SU-DHL-6 (cell line): ENCODE measurements around the gene CYP1B1.

Experiments
- H2AFZ ChIP-seq: fragments of 200-600 bp; sonication (generic); 2 replicates; pipeline ENCODE4 v1.6.1; 2014; ENCODE audit warnings: low read depth, mild to moderate bottlenecking, moderate library complexity, mixed read lengths, antibody characterized with exemption, low read length; ENCODE audit not compliant: severe bottlenecking
- H3F3A ChIP-seq: fragments of 200-600 bp; shearing (Covaris generic); 2 replicates; pipeline ENCODE4 v1.6.0; 2016; ENCODE audit warnings: antibody characterized with exemption, mild to moderate bottlenecking; ENCODE audit not compliant: insufficient read depth
- H3K27ac ChIP-seq: fragments of 200-600 bp; sonication (generic); 2 replicates; pipeline ENCODE4 v1.5.1; 2016; ENCODE audit warnings: low read depth, mild to moderate bottlenecking, low read length, moderate library complexity, mixed read lengths
- H3K27me3 ChIP-seq: fragments of 200-600 bp; sonication (generic), shearing (Covaris generic); 2 replicates; pipeline ENCODE4 v1.6.0; 2014; ENCODE audit warnings: mild to moderate bottlenecking, low read length
- H3K36me3 ChIP-seq: fragments of 200-600 bp; sonication (generic); 2 replicates; pipeline ENCODE4 v1.6.1; 2014; ENCODE audit warnings: mild to moderate bottlenecking, low read length, mixed read lengths
- H3K4me2 ChIP-seq: fragments of 300-600, 200-600 bp; shearing (Covaris generic), sonication (generic); 2 replicates; pipeline ENCODE4 v1.6.0; 2014; ENCODE audit warnings: low read length, low read depth, mild to moderate bottlenecking; ENCODE audit not compliant: poor library complexity, severe bottlenecking
- H3K4me3 ChIP-seq: fragments of 200-600 bp; sonication (generic); 2 replicates; pipeline ENCODE4 v1.5.1; 2014; ENCODE audit warnings: antibody characterized with exemption, low read length, mild to moderate bottlenecking, mixed read lengths; ENCODE audit not compliant: insufficient read depth, poor library complexity, severe bottlenecking
- H3K79me2 ChIP-seq: fragments of 200-600 bp; sonication (generic); 2 replicates; pipeline ENCODE4 v1.6.1; 2014; ENCODE audit warnings: mild to moderate bottlenecking, low read length, moderate library complexity; ENCODE audit not compliant: insufficient read depth
- H3K9ac ChIP-seq: fragments of 200-600 bp; sonication (generic); 2 replicates; pipeline ENCODE4 v1.7.0; 2014; ENCODE audit warnings: mild to moderate bottlenecking, low read length
- H3K9me2 ChIP-seq: fragments of 200-600 bp; sonication (generic); replicated peaks from 2 replicates; pipeline ENCODE4 v1.6.1; 2014; ENCODE audit warnings: low read length; ENCODE audit not compliant: insufficient read depth
- H3K9me3 ChIP-seq: fragments of 200-600 bp; sonication (generic); 2 replicates; pipeline ENCODE4 v1.6.1; 2014; ENCODE audit warnings: low read length, mixed read lengths; ENCODE audit not compliant: insufficient read depth
- H4K20me1 ChIP-seq: fragments of 200-600 bp; sonication (generic); 2 replicates; pipeline ENCODE4 v1.6.1; 2014; ENCODE audit warnings: low read depth, mild to moderate bottlenecking, antibody characterized with exemption, low read length, moderate library complexity, mixed read lengths
- EZH2phosphoT487 ChIP-seq: fragments of 200-600 bp; sonication (generic), shearing (Covaris generic); conservative IDR thresholded peaks from 2 replicates; pipeline ENCODE4 v1.6.1; 2018; ENCODE audit warnings: mild to moderate bottlenecking, antibody characterized with exemption, low read length, moderate library complexity, mixed read lengths
- TF ChIP-seq, protein P1 (sequence below): fragments of 200-600 bp; sonication (generic); IDR thresholded peaks from one replicate; pipeline ENCODE4 v1.5.1; 2017; ENCODE audit warnings: antibody characterized with exemption, mild to moderate bottlenecking, low read length, moderate library complexity; ENCODE audit not compliant: insufficient read depth, poor library complexity, severe bottlenecking

The CYP1B1 gene

DNA sequence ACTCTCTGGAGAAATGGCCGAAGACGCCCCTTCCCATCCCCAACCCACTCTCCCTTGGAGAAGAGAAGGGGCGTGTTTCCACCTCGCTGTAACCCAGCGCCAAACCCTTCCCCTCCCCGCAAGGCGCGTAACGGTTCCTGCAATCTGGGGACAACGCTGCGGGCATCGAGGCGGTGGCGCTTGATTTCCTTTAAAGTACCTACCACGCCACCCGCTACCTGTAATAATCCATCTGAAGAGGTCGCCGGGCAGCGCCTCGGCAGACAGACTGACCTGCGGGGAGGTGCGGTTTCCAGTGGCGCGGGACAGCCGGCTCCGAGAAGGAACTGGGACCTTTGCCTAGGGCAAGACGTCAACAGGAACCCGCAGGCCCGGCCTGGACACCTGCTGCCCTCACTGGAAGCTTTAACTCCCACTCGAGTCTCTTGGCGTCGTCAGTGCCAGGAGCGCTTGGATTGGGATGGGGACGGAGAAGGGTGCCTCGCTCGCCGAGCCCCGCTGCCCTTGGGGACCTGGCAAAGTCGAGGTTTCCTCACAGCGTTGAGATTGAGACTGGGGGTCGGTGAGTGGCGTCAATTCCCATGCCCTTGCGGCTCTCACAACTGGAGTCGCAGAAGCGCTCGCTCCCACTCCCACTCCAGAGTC lies at the start of gene CYP1B1:
TSS of gene CYP1B1 (minus strand) at position 645 of the 645 bp plus-strand sequence. CDS start 763 bp downstream, outside the sequence.
- H3K9me2 ChIP-seq = no peaks in the 10 kb centered on the region
- no peak within 1 kb of the TSS for H3K27ac ChIP-seq
- no peaks in the 10 kb centered on the region for H3K36me3 ChIP-seq
- H3K4me3 ChIP-seq = no peak within 1 kb of the TSS
- no peak within 1 kb of the TSS for H3K9ac ChIP-seq
- H3K4me2 ChIP-seq = peak within 1 kb of the TSS; percentile 27
- no peaks in the 10 kb centered on the region for H3F3A ChIP-seq
- H3K27me3 ChIP-seq = no peaks in the 10 kb centered on the region
- H3K9me3 ChIP-seq = no peaks in the 10 kb centered on the region
- no peak for TF ChIP-seq EZH2phosphoT487
- TF ChIP-seq, protein P1, sequence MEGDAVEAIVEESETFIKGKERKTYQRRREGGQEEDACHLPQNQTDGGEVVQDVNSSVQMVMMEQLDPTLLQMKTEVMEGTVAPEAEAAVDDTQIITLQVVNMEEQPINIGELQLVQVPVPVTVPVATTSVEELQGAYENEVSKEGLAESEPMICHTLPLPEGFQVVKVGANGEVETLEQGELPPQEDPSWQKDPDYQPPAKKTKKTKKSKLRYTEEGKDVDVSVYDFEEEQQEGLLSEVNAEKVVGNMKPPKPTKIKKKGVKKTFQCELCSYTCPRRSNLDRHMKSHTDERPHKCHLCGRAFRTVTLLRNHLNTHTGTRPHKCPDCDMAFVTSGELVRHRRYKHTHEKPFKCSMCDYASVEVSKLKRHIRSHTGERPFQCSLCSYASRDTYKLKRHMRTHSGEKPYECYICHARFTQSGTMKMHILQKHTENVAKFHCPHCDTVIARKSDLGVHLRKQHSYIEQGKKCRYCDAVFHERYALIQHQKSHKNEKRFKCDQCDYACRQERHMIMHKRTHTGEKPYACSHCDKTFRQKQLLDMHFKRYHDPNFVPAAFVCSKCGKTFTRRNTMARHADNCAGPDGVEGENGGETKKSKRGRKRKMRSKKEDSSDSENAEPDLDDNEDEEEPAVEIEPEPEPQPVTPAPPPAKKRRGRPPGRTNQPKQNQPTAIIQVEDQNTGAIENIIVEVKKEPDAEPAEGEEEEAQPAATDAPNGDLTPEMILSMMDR = no peak
- H2AFZ ChIP-seq = no peak within 1 kb of the TSS
- no peaks in the 10 kb centered on the region for H3K79me2 ChIP-seq
- H4K20me1 ChIP-seq = no peaks in the 10 kb centered on the region

DNA sequence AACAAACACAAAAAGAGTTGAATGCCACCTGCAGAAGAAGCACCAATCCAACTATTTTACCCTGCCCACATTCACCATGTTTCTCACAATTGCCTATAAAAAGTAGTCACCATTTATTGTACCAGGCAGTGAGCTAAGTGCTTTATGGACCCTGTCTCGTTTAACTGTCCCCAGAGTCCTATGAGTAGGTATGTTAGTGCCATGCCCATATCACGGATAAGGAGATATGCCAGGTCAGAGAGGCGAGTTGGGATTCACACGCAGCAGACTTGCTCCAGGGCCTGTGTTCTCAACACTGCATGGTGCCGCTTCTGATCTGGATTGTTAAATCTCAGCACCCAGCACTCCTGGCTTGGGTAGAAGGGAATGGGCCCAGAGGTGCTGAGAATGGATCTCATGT lies 49.1 kb upstream of the CYP1B1 start:
- H3K4me2 ChIP-seq = no peak overlapping the region
- H3K9me2 ChIP-seq = no peaks in the 10 kb centered on the region
- H3F3A ChIP-seq = no peaks in the 10 kb centered on the region
- no peaks in the 10 kb centered on the region for H4K20me1 ChIP-seq
- peaks cover 9% of the 10 kb centered on the region for H3K9me3 ChIP-seq
- no peak overlapping the region for H3K4me3 ChIP-seq
- no peaks in the 10 kb centered on the region for H3K27me3 ChIP-seq
- no peak for TF ChIP-seq EZH2phosphoT487
- TF ChIP-seq, protein P1 = no peak
- no peak overlapping the region for H3K9ac ChIP-seq
- H3K36me3 ChIP-seq = no peaks in the 10 kb centered on the region
- H3K79me2 ChIP-seq = no peaks in the 10 kb centered on the region
- no peak overlapping the region for H2AFZ ChIP-seq
- no peak overlapping the region for H3K27ac ChIP-seq

GRCh38 chr2:38123911-38124310 lies 48.0 kb upstream of the CYP1B1 start:
- no peak overlapping the region for H3K27ac ChIP-seq
- H3K36me3 ChIP-seq = no peaks in the 10 kb centered on the region
- no peak overlapping the region for H3K4me2 ChIP-seq
- no peaks in the 10 kb centered on the region for H4K20me1 ChIP-seq
- no peak overlapping the region for H2AFZ ChIP-seq
- no peaks in the 10 kb centered on the region for H3K79me2 ChIP-seq
- no peak overlapping the region for H3K9ac ChIP-seq
- no peaks in the 10 kb centered on the region for H3K9me2 ChIP-seq
- H3K4me3 ChIP-seq = no peak overlapping the region
- peaks cover 9% of the 10 kb centered on the region; the same call in 1 of the 2 replicates for H3K9me3 ChIP-seq
- H3F3A ChIP-seq = no peaks in the 10 kb centered on the region
- H3K27me3 ChIP-seq = no peaks in the 10 kb centered on the region
- no peak for TF ChIP-seq EZH2phosphoT487
- TF ChIP-seq, protein P1 = no peak
